HG03025 (cell line): Measurements from ENCODE around the gene ECSIT.
A peak's percentile ranks its signal among the peaks of the same experiment; 100 is the strongest.

Experiments
- ATAC-seq: cut with Tn5 transposase; IDR thresholded peaks from one replicate; pipeline ENCODE4 v1.9.1; 2021; ENCODE audit warnings: mild to moderate bottlenecking, moderate library complexity; ENCODE audit not compliant: unreplicated experiment, low FRiP score

Gene ECSIT

GRCh38 chr19:11551603-11552235 lies 22.8 kb upstream of the ECSIT start:
- no peak for ATAC-seq

- no peak for ATAC-seq
Observed at GRCh38 chr19:11550265-11550664, 21.3 kb upstream of the ECSIT start.

GRCh38 chr19:11549386-11549953 lies 20.5 kb upstream of the ECSIT start:
- no peak for ATAC-seq

GRCh38 chr19:11547929-11548700 lies 19.2 kb upstream of the ECSIT start:
- no peak for ATAC-seq

- no peak for ATAC-seq
Observed at GRCh38 chr19:11541238-11541637, 12.3 kb upstream of the ECSIT start.

GRCh38 chr19:11540645-11541044 lies 11.7 kb upstream of the ECSIT start:
- no peak for ATAC-seq

GRCh38 chr19:11539495-11540365 lies 10.8 kb upstream of the ECSIT start:
- no peak for ATAC-seq

- no peak for ATAC-seq
Observed at GRCh38 chr19:11538232-11539036, 9.5 kb upstream of the ECSIT start, which contains the start of gene CNN1. CNN1 (plus strand) TSS chr19:11538851; CDS start chr19:11538928, 77 bp downstream.

GRCh38 chr19:11535792-11536595 lies 7.1 kb upstream of the ECSIT start:
- no peak for ATAC-seq

GRCh38 chr19:11534948-11535347 lies 6.0 kb upstream of the ECSIT start:
- no peak for ATAC-seq

- no peak for ATAC-seq
Observed at GRCh38 chr19:11534538-11534937, 5.6 kb upstream of the ECSIT start.

GRCh38 chr19:11530432-11530831 lies 1.5 kb upstream of the ECSIT start:
- no peak for ATAC-seq

- no peak for ATAC-seq
Observed at GRCh38 chr19:11519138-11519537, 9.8 kb downstream of the ECSIT start.

GRCh38 chr19:11513946-11514345 lies 15.0 kb downstream of the ECSIT start:
- no peak for ATAC-seq

- ATAC-seq, result no peak
Observed at GRCh38 chr19:11510444-11510843, 18.5 kb downstream of the ECSIT start.

GRCh38 chr19:11507370-11508078 lies 21.4 kb downstream of the ECSIT start:
- no peak for ATAC-seq

GRCh38 chr19:11506967-11507366 lies 22.0 kb downstream of the ECSIT start:
- ATAC-seq, result no peak

GRCh38 chr19:11506101-11506555 lies 22.8 kb downstream of the ECSIT start:
- peak; percentile 15 for ATAC-seq
